Mesendoderm (in vitro differentiated cells): ENCODE data around the gene SRGAP2C.
"Not testable (repeated sequence)": the region's sequence is repeated elsewhere in the genome, so short reads cannot be mapped to it uniquely, and the experiment has no call there.

ENCODE experiments used
- DNase-seq: peaks from one replicate; pipeline ENCODE4 v3.0.0; 2013
- H2AK5ac ChIP-seq: 2 replicates; pipeline ENCODE4 v1.6.1; 2013; ENCODE audit warnings: low read length, inconsistent platforms
- H2BK120ac ChIP-seq: 2 replicates; pipeline ENCODE4 v1.6.1; 2013; ENCODE audit warnings: low read depth, mild to moderate bottlenecking, low read length, moderate library complexity, mixed read lengths
- H2BK15ac ChIP-seq: replicated peaks from 2 replicates; pipeline ENCODE4 v1.6.1; 2013; ENCODE audit warnings: low read depth, mild to moderate bottlenecking, moderate library complexity
- H2BK5ac ChIP-seq: 2 replicates; pipeline ENCODE4 v1.6.1; 2013; ENCODE audit warnings: low read length, inconsistent platforms
- H3K18ac ChIP-seq: 2 replicates; pipeline ENCODE4 v1.6.1; 2013; ENCODE audit warnings: mild to moderate bottlenecking, low read length, mixed read lengths
- H3K23ac ChIP-seq: one replicate; pipeline ENCODE4 v1.6.1; 2013; ENCODE audit warnings: low read length
- H3K27ac ChIP-seq: 2 replicates; pipeline ENCODE4 v1.5.1; 2013; ENCODE audit warnings: low read depth, mild to moderate bottlenecking, inconsistent platforms, low read length, moderate library complexity
- H3K27me3 ChIP-seq: 2 replicates; pipeline ENCODE4 v1.6.1; 2013; ENCODE audit warnings: low read length, control low read depth, mild to moderate bottlenecking, inconsistent platforms; ENCODE audit not compliant: insufficient read depth, poor library complexity
- H3K36me3 ChIP-seq: 2 replicates; pipeline ENCODE4 v1.6.1; 2013; ENCODE audit warnings: low read length, inconsistent platforms; ENCODE audit not compliant: control insufficient read depth, insufficient read depth
- H3K4ac ChIP-seq: one replicate; pipeline ENCODE4 v1.6.1; 2013; ENCODE audit warnings: low read depth, mild to moderate bottlenecking, low read length, moderate library complexity
- H3K4me1 ChIP-seq: 2 replicates; pipeline ENCODE4 v1.6.1; 2013; ENCODE audit warnings: low read depth, low read length, inconsistent platforms; ENCODE audit not compliant: control insufficient read depth
- H3K4me2 ChIP-seq: 2 replicates; pipeline ENCODE4 v1.6.1; 2013; ENCODE audit warnings: low read length
- H3K4me3 ChIP-seq: 2 replicates; pipeline ENCODE4 v1.5.1; 2013; ENCODE audit warnings: mild to moderate bottlenecking, low read length
- H3K56ac ChIP-seq: one replicate; pipeline ENCODE4 v1.6.1; 2013; ENCODE audit warnings: low read length
- H3K79me1 ChIP-seq: 2 replicates; pipeline ENCODE4 v1.6.1; 2013; ENCODE audit warnings: low read length, inconsistent platforms
- H3K79me2 ChIP-seq: 2 replicates; pipeline ENCODE4 v1.6.1; 2013; ENCODE audit warnings: mild to moderate bottlenecking, low read length; ENCODE audit not compliant: control insufficient read depth, insufficient read depth
- H3K9ac ChIP-seq: 2 replicates; pipeline ENCODE4 v1.6.1; 2013; ENCODE audit warnings: low read length, inconsistent platforms
- H4K5ac ChIP-seq: one replicate; pipeline ENCODE4 v1.6.1; 2013; ENCODE audit warnings: low read length
- H4K8ac ChIP-seq: one replicate; pipeline ENCODE4 v1.6.1; 2013; ENCODE audit warnings: low read depth, mild to moderate bottlenecking, control low read depth, low read length, moderate library complexity
- WGBS: extraction: QIAGEN DNeasy Blood & Tissue Kit; methylation state at CpG from one replicate; pipeline ENCODE4 v1.1.7; 2013; ENCODE audit warnings: low lambda C conversion rate, missing lambda C conversion rate; ENCODE audit not compliant: insufficient coverage; ENCODE audit errors: extremely low coverage; 5-methylcytosine and 5-hydroxymethylcytosine counted together

The SRGAP2C gene

GRCh38 chr1:121419050-121419615, 234.4 kb downstream of the SRGAP2C start:
- not testable (repeated sequence) for H3K4me3 ChIP-seq, H3K79me2 ChIP-seq, H4K5ac ChIP-seq, H3K56ac ChIP-seq, H3K9ac ChIP-seq, H3K4me2 ChIP-seq, H3K36me3 ChIP-seq, H3K79me1 ChIP-seq, H2BK15ac ChIP-seq, H2AK5ac ChIP-seq, H3K27ac ChIP-seq, H3K18ac ChIP-seq, H3K27me3 ChIP-seq, H2BK5ac ChIP-seq, H3K4ac ChIP-seq, H4K8ac ChIP-seq, H2BK120ac ChIP-seq, H3K23ac ChIP-seq, DNase-seq, H3K4me1 ChIP-seq
- no CpG with 5 or more reads among the region's 4 CpGs for WGBS

DNA sequence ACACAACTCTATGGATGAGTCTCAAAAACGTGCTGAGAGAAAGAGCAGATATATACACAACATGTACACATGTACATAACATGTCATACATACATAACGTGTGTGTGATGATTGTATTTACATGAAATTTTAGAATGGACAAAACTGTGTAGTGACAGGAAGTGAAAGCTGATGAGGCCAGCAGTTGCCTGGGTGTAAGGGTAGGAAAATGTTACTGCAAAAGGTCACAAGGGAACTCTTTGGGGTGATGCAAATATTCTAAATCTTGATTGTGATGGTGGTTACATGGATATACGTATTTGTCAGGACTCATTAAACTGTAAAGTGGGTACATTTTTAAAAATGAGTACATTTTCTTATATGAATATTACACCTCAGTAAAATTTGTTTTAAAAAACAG, 236.7 kb downstream of the SRGAP2C start:
- not testable (repeated sequence) for H4K8ac ChIP-seq, H3K4ac ChIP-seq, H2BK120ac ChIP-seq, H4K5ac ChIP-seq, H2BK15ac ChIP-seq, H3K4me3 ChIP-seq, H3K4me1 ChIP-seq, H3K18ac ChIP-seq, H3K27ac ChIP-seq, H2BK5ac ChIP-seq, DNase-seq, H3K9ac ChIP-seq, H2AK5ac ChIP-seq, H3K27me3 ChIP-seq, H3K79me2 ChIP-seq, H3K36me3 ChIP-seq, H3K56ac ChIP-seq, H3K79me1 ChIP-seq, H3K4me2 ChIP-seq, H3K23ac ChIP-seq
- no CpG with 5 or more reads among the region's 3 CpGs for WGBS

DNA sequence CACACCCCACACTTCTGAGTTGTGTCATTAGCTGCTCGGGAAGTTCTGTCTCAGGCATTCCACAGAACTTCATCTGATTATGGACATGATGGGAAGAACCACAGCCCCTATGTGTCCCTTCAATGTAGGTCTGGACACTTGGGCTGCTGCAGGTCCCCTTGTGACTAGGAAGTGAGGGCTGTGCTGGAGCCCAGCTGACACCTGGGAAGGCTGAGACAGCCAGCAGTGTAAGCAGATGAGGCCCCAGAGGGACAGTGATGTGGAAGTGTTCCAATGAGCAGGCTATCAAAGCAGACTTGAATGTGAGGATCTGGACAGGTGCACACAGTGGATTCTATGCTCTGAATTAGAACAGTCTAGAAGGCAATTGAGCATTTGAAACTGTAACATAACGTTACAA, 239.2 kb downstream of the SRGAP2C start:
- not testable (repeated sequence) for H3K9ac ChIP-seq, H2BK120ac ChIP-seq, H2BK5ac ChIP-seq, H4K5ac ChIP-seq, H2BK15ac ChIP-seq, H3K23ac ChIP-seq, H3K4me2 ChIP-seq, H3K36me3 ChIP-seq, H3K18ac ChIP-seq, H3K79me2 ChIP-seq, H3K27me3 ChIP-seq, H3K27ac ChIP-seq, DNase-seq, H3K4ac ChIP-seq, H4K8ac ChIP-seq, H3K56ac ChIP-seq, H3K4me1 ChIP-seq, H2AK5ac ChIP-seq, H3K4me3 ChIP-seq, H3K79me1 ChIP-seq
- WGBS: no CpG with 5 or more reads among the region's 2 CpGs

- not testable (repeated sequence) for H3K27ac ChIP-seq, H3K36me3 ChIP-seq, H2BK120ac ChIP-seq, H3K79me1 ChIP-seq, H3K23ac ChIP-seq, H3K56ac ChIP-seq, H3K9ac ChIP-seq, H3K27me3 ChIP-seq, H3K79me2 ChIP-seq, H3K18ac ChIP-seq, H3K4me3 ChIP-seq, H4K8ac ChIP-seq, H3K4ac ChIP-seq, DNase-seq, H4K5ac ChIP-seq, H3K4me1 ChIP-seq, H2AK5ac ChIP-seq, H3K4me2 ChIP-seq, H2BK15ac ChIP-seq, H2BK5ac ChIP-seq
- no CpG with 5 or more reads among the region's 2 CpGs for WGBS
These were observed 248.7 kb downstream of the SRGAP2C start for GRCh38 chr1:121433517-121433916.

- H3K56ac ChIP-seq, H3K23ac ChIP-seq, H2BK15ac ChIP-seq, H2BK120ac ChIP-seq, DNase-seq, H3K4me2 ChIP-seq, H3K79me2 ChIP-seq, H3K4me1 ChIP-seq, H3K4ac ChIP-seq, H3K27me3 ChIP-seq, H3K9ac ChIP-seq, H2BK5ac ChIP-seq, H3K36me3 ChIP-seq, H2AK5ac ChIP-seq, H4K8ac ChIP-seq, H3K4me3 ChIP-seq, H3K18ac ChIP-seq, H4K5ac ChIP-seq, H3K79me1 ChIP-seq, H3K27ac ChIP-seq: not testable (repeated sequence)
- no CpG with 5 or more reads among the region's 3 CpGs for WGBS
These were observed 254.1 kb downstream of the SRGAP2C start for GRCh38 chr1:121438862-121439261.

DNA sequence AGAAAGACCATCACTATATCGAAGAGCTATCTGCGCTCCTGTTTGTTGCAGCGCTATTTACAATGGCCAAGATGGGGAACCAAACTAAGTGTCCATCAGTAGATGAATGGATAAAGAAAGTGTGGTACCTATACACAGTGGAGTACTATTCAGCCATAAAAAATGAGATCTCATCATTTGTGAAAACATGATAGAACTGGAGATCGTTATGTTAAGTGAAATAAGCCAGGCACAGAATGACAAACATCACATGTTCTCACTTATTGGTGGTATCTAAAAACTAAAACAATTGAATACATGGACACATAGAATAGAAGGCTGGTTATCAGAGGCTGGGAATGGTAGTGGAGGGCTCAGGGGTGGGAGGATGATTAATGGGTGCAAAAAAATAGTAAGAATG, 256.2 kb downstream of the SRGAP2C start:
- Histone ChIP-seq H3K18ac (no peak overlapping the region), H2BK5ac (no peak overlapping the region), H3K4me3 (no peak overlapping the region), H3K36me3 (no peaks in the 10 kb centered on the region), H2AK5ac (no peak overlapping the region), H3K79me1 (no peaks in the 10 kb centered on the region), H4K5ac (no peak overlapping the region), H3K79me2 (no peaks in the 10 kb centered on the region), H4K8ac (no peak overlapping the region), H3K9ac (no peak overlapping the region), H3K4me2 (no peak overlapping the region), H3K23ac (no peak overlapping the region), H2BK120ac (no peak overlapping the region), H3K56ac (no peak overlapping the region), H3K4ac (no peak overlapping the region), H2BK15ac (no peak overlapping the region), H3K27me3 (no peaks in the 10 kb centered on the region), H3K27ac (no peak overlapping the region), H3K4me1 (no peaks in the 10 kb centered on the region)
- DNase-seq: no peak
- no CpG with 5 or more reads among the region's 4 CpGs for WGBS
